ENCODE results near the gene UNC5C. TPM values are rescaled to one million over a fixed set of nuclear protein-coding genes. Genes with fewer than 3 reads are reported as not detected.

UNC5C gene
- polyA plus RNA-seq, 1 experiment: not detected

- DNase-seq (ENCODE audit: low read depth): no peak
- CTCF ChIA-PET: no interaction called here
- POLR2A ChIA-PET: no interaction called here
- no peak for TF ChIP-seq CTCF (IDR thresholded peaks at IDR 0.05; ENCODE audit: insufficient read depth, low read depth, low read length)
- no peaks in the 10 kb centered on the region for H3K27me3 ChIP-seq (ENCODE audit: control insufficient read depth, insufficient read depth, low read length)
- H3K36me3 ChIP-seq (ENCODE audit: control insufficient read depth, insufficient read depth, low read length): no peaks in the 10 kb centered on the region
- H3K4me3 ChIP-seq (ENCODE audit: low read depth, low read length): no peak overlapping the region
Measured at GRCh38 chr4:95522682-95523530, 25.9 kb downstream of the UNC5C start.

- TF ChIP-seq CTCF (IDR thresholded peaks at IDR 0.05; ENCODE audit: insufficient read depth, low read depth, low read length): no peak
- Histone ChIP-seq H3K36me3 (ENCODE audit: control insufficient read depth, insufficient read depth, low read length) (no peaks in the 10 kb centered on the region), H3K27me3 (ENCODE audit: control insufficient read depth, insufficient read depth, low read length) (no peaks in the 10 kb centered on the region), H3K4me3 (ENCODE audit: low read depth, low read length) (no peak overlapping the region)
- POLR2A ChIA-PET: no interaction called here
- CTCF ChIA-PET: no interaction called here
- DNase-seq (ENCODE audit: low read depth): no peak
Measured at GRCh38 chr4:95517576-95518345, 31.0 kb downstream of the UNC5C start.

- Histone ChIP-seq H3K4me3 (ENCODE audit: low read depth, low read length) (no peak overlapping the region), H3K27me3 (ENCODE audit: control insufficient read depth, insufficient read depth, low read length) (no peaks in the 10 kb centered on the region), H3K36me3 (ENCODE audit: control insufficient read depth, insufficient read depth, low read length) (no peaks in the 10 kb centered on the region)
- no peak for DNase-seq (ENCODE audit: low read depth)
- TF ChIP-seq CTCF (IDR thresholded peaks at IDR 0.05; ENCODE audit: insufficient read depth, low read depth, low read length): no peak
- POLR2A ChIA-PET: no interaction called here
- CTCF ChIA-PET: no interaction called here
Measured at GRCh38 chr4:95516528-95517017, 32.2 kb downstream of the UNC5C start.

- H3K4me3 ChIP-seq (ENCODE audit: low read depth, low read length): no peak overlapping the region
- POLR2A ChIA-PET: no interaction called here
- no peaks in the 10 kb centered on the region for H3K36me3 ChIP-seq (ENCODE audit: control insufficient read depth, insufficient read depth, low read length)
- H3K27me3 ChIP-seq (ENCODE audit: control insufficient read depth, insufficient read depth, low read length): no peaks in the 10 kb centered on the region
- DNase-seq (ENCODE audit: low read depth): no peak
- TF ChIP-seq CTCF (IDR thresholded peaks at IDR 0.05; ENCODE audit: insufficient read depth, low read depth, low read length): no peak
- CTCF ChIA-PET: no interaction called here
Measured at GRCh38 chr4:95515589-95515988, 33.2 kb downstream of the UNC5C start.

GRCh38 chr4:95513022-95513421, 35.8 kb downstream of the UNC5C start:
- ChIA-PET POLR2A (no interaction called here), CTCF (no interaction called here)
- TF ChIP-seq CTCF (IDR thresholded peaks at IDR 0.05; ENCODE audit: insufficient read depth, low read depth, low read length): no peak
- H3K4me3 ChIP-seq (ENCODE audit: low read depth, low read length): no peak overlapping the region
- DNase-seq (ENCODE audit: low read depth): no peak
- no peaks in the 10 kb centered on the region for H3K36me3 ChIP-seq (ENCODE audit: control insufficient read depth, insufficient read depth, low read length)
- H3K27me3 ChIP-seq (ENCODE audit: control insufficient read depth, insufficient read depth, low read length): no peaks in the 10 kb centered on the region
